Hematopoietic multipotent progenitor cell treated with erythropoietin and hydrocortisone succinate and interleukin-3 and kit ligand, for 15 days (in vitro differentiated cells): ENCODE data around the gene TSR2.
"Not testable (repeated sequence)": the region's sequence is repeated elsewhere in the genome, so short reads cannot be mapped to it uniquely, and the experiment has no call there.

Experiments
- DNase-seq: peaks from one replicate; pipeline ENCODE4 v3.0.0-alpha.2; 2015; ENCODE audit warnings: low spot score

Gene TSR2

GRCh38 chrX:54473993-54474859, 34.0 kb downstream of the TSR2 start:
- no peak for DNase-seq

DNA sequence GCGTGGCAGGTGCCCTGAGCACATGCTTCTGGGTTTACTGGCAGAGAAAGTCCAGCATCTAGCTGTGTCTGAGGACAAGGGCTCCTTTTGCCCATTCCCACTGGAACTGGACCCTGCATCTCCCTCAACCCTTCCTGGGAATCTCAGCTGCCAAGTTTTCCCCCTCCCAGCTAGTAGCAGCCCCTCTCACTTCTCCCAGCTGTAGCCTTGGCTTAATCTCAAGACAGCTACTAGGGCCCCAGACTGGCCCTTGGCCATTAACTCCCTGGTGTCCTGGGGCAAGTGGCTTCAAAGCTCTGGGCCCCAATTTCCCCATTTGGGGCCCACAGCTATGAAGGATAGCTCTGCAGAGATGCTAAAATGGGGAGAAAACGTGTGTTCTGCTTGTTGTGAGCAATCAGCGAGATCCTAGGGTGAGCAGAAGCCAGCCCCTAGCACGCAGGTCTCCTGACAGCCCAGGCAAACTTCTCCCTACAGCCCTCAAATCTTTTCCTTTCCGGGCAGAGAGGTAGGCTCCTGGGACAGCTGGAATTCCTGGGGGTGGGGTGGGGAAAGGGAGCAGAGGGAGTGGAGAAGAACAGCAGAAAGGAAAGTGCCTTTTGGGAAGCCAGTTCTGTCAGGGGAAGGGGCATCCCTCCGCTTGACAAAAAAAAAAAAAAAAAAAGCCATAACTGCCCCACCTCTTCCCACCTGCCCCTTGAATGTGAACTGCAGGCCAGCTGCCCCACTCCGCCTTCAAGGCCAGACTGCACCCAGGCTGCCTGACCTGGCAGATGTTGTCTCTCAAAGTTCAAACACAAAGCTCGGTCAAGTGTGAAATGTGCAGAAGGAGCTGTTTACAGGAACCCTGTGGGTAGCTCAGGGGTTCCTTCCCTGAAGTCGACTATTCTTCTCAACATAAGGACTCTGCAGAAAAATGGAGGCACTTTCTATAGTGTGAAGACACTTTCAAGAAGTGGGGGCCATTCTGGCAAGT, 39.2 kb downstream of the TSR2 start:
- no peak for DNase-seq

- no peak for DNase-seq
Measured at GRCh38 chrX:54482839-54483593, 42.8 kb downstream of the TSR2 start.

DNA sequence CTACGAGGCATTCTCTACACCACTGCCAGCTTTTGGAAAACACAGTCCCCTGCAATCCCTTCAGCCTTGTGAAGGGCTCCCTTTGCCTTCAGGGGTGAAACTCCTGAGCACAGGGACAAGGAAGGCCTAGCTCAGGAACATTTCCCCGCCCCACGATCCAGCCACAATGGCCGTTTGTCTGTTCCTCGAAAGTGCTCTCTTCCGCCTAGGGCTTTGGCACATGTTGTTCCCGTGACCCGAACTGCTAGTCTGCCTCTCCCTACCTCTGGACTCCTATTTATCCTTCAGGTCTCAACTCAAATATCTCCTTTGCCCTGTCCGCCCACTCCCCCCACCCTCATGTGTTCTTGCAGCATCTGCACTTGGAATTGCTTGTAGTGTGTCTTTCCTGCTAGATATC, 43.7 kb downstream of the TSR2 start:
- DNase-seq, result no peak

- no peak for DNase-seq
Measured at GRCh38 chrX:54484666-54485065, 44.5 kb downstream of the TSR2 start.

DNA sequence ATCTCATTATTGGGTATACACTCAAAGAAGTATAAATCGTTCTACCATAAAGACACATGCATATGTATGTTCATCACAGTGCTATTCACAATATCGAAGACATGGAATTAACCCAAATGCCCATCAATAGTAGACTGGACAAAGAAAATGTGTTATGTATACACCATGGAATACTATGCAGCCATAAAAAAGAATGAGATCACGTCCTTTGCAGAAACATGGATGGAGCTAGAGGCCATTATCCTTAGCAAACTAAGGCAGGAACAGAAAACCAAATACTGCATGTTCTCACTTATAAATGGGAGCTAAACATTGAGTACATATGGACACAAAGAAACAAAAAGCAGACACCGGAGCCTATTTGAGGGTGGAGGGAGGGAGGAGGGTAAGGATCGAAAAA, 49.6 kb downstream of the TSR2 start:
- DNase-seq, result not testable (repeated sequence)

GRCh38 chrX:54492340-54492739, 52.1 kb downstream of the TSR2 start:
- no peak for DNase-seq

GRCh38 chrX:54494166-54494988, 54.2 kb downstream of the TSR2 start:
- DNase-seq, result no peak
